Endodermal cell (in vitro differentiated cells): Measurements from ENCODE around the gene PLAC9. TPM values are rescaled to one million over a fixed set of nuclear protein-coding genes. Genes with fewer than 3 reads are reported as not detected.
"Not testable (repeated sequence)": the region's sequence is repeated elsewhere in the genome, so short reads cannot be mapped to it uniquely, and the experiment has no call there.

Experiments used
- DNase-seq: peaks from one replicate; pipeline ENCODE4 v3.0.0-alpha.2; 2017
- H3K27ac ChIP-seq: 2 replicates; pipeline ENCODE4 v1.5.1; 2013; ENCODE audit warnings: mild to moderate bottlenecking, low read depth, low read length, moderate library complexity
- H3K27me3 ChIP-seq: 2 replicates; pipeline ENCODE4 v1.6.1; 2013; ENCODE audit warnings: mild to moderate bottlenecking, low read length, moderate library complexity; ENCODE audit not compliant: insufficient read depth, control insufficient read depth, poor library complexity, severe bottlenecking
- H3K36me3 ChIP-seq: 2 replicates; pipeline ENCODE4 v1.7.0; 2013; ENCODE audit warnings: mild to moderate bottlenecking, low read length, moderate library complexity; ENCODE audit not compliant: control insufficient read depth, insufficient read depth
- H3K4me1 ChIP-seq: one replicate; pipeline ENCODE4 v1.7.0; 2013; ENCODE audit warnings: low read length; ENCODE audit not compliant: control insufficient read depth, insufficient read depth
- H3K4me3 ChIP-seq: 2 replicates; pipeline ENCODE4 v1.5.1; 2013; ENCODE audit warnings: mild to moderate bottlenecking, low read length, moderate library complexity
- H3K9ac ChIP-seq: 2 replicates; pipeline ENCODE4 v1.6.1; 2013; ENCODE audit warnings: mild to moderate bottlenecking, low read length, moderate library complexity; ENCODE audit not compliant: poor library complexity, severe bottlenecking; ENCODE audit errors: extremely low read depth
- H3K9me3 ChIP-seq: 2 replicates; pipeline ENCODE4 v1.6.1; 2013; ENCODE audit warnings: mild to moderate bottlenecking, low read length, moderate library complexity; ENCODE audit not compliant: control insufficient read depth
- H3K27ac Mint-ChIP-seq: 2 replicates; pipeline ENCODE4 v1.8.0; 2020; ENCODE audit warnings: mixed read lengths
- H3K27me3 Mint-ChIP-seq: 2 replicates; pipeline ENCODE4 v1.8.0; 2021; ENCODE audit warnings: mild to moderate bottlenecking, mixed read lengths; ENCODE audit not compliant: insufficient read depth
- H3K36me3 Mint-ChIP-seq: 2 replicates; pipeline ENCODE4 v1.8.0; 2020; ENCODE audit warnings: low read depth, mixed read lengths
- H3K4me1 Mint-ChIP-seq: 2 replicates; pipeline ENCODE4 v1.8.0; 2020; ENCODE audit warnings: mixed read lengths
- H3K4me3 Mint-ChIP-seq: 2 replicates; pipeline ENCODE4 v1.8.0; 2020; ENCODE audit warnings: mild to moderate bottlenecking, moderate library complexity, mixed read lengths
- H3K9me3 Mint-ChIP-seq: 2 replicates; pipeline ENCODE4 v1.8.0; 2020; ENCODE audit warnings: mild to moderate bottlenecking, mixed read lengths
- WGBS, 2 experiments: methylation state at CpG; one replicate each; pipeline versions ENCODE4 v1.1.5 to v1.1.7; 2013; ENCODE audit warnings: missing lambda C conversion rate in 2 of 2, mixed read lengths in 1 of 2; ENCODE audit not compliant: insufficient coverage in 1 of 2, insufficient read length in 1 of 2; 5-methylcytosine and 5-hydroxymethylcytosine counted together
- total RNA-seq, 2 donors: library from RNA; stranded (reverse); fragmentation: NEBNext Ultra II Directional in 1 of 2; extraction: Animal tissue kit (Norgen Biotek cat#: 25700) in 1 of 2; gene quantifications; 2 replicates in 1 of 2; 3 replicates in 1 of 2; pipeline ENCODE4 v1.2.1, GENCODE V29; 2021
- TF ChIP-seq, protein P1 (sequence below): fragments of 200-600 bp; sonication (generic); conservative IDR thresholded peaks from 2 replicates; pipeline ENCODE4 v1.5.0; 2021; ENCODE audit warnings: antibody characterized with exemption, mild to moderate bottlenecking

Gene PLAC9
- total RNA-seq, 2 donors from 2014 or later, result 8.4 to 14.9 TPM

DNA sequence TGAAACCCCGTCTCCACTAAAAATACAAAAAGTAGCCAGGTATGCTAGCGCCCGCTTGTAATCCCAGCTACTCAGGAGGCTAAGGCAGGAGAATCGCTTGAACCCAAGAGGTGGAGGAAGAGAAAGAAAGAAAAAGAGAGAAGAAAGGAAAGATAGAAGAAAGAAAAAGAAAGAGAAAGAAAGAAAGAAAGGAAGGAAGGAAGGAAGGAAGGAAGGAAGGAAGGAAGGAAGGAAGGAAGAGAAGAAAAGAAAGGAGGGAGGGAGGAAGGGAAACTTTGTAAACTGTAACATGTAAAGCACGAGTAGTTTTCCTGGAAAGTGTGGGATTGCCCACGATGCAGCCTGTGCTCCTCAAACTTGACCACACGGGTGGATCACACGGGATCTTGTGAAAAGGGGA lies 33.2 kb upstream of the PLAC9 start:
- not testable (repeated sequence) for H3K9me3 Mint-ChIP-seq, H3K36me3 Mint-ChIP-seq, H3K4me1 ChIP-seq, H3K9ac ChIP-seq, H3K36me3 ChIP-seq, H3K4me1 Mint-ChIP-seq, H3K27me3 Mint-ChIP-seq, H3K4me3 ChIP-seq, H3K4me3 Mint-ChIP-seq, H3K27ac ChIP-seq, DNase-seq, H3K27ac Mint-ChIP-seq, H3K27me3 ChIP-seq, H3K9me3 ChIP-seq
- WGBS, 2 experiments, result 86 to 94% methylated on average over 6 to 8 of the region's 8 CpGs

DNA sequence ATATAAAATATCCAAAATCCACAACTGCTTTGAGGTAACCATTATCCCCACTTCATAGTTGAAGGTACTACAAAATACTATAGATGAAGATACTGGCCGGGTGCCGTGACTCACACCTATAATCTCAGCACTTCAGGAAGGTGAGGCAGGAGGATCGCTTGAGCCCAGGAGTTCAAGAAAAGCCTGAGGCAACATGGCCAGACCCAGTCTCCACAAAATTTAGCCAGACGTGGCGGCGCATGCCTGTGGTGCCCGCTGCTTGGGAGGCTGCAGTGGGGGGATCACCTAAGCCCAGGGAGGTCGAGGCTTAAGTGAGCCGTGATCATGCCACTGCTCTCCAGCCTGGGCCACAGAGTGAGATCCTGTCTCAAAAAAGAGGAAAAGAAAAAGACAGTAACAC lies 32.4 kb upstream of the PLAC9 start:
- Histone ChIP-seq H3K4me1 (no peaks in the 10 kb centered on the region), H3K9ac (no peak overlapping the region), H3K27me3 (no peaks in the 10 kb centered on the region), H3K27ac (no peak overlapping the region), H3K4me3 (no peak overlapping the region), H3K36me3 (no peaks in the 10 kb centered on the region), H3K9me3 (no peaks in the 10 kb centered on the region)
- TF ChIP-seq, protein P1, sequence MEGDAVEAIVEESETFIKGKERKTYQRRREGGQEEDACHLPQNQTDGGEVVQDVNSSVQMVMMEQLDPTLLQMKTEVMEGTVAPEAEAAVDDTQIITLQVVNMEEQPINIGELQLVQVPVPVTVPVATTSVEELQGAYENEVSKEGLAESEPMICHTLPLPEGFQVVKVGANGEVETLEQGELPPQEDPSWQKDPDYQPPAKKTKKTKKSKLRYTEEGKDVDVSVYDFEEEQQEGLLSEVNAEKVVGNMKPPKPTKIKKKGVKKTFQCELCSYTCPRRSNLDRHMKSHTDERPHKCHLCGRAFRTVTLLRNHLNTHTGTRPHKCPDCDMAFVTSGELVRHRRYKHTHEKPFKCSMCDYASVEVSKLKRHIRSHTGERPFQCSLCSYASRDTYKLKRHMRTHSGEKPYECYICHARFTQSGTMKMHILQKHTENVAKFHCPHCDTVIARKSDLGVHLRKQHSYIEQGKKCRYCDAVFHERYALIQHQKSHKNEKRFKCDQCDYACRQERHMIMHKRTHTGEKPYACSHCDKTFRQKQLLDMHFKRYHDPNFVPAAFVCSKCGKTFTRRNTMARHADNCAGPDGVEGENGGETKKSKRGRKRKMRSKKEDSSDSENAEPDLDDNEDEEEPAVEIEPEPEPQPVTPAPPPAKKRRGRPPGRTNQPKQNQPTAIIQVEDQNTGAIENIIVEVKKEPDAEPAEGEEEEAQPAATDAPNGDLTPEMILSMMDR, result no peak
- Mint-ChIP-seq H3K36me3 (no peaks in the 10 kb centered on the region), H3K4me1 (no peaks in the 10 kb centered on the region), H3K27me3 (peaks cover 7% of the 10 kb centered on the region), H3K4me3 (no peak overlapping the region), H3K27ac (no peak overlapping the region), H3K9me3 (no peaks in the 10 kb centered on the region)
- DNase-seq, result no peak
- WGBS, 2 experiments, result 97 to 99% methylated on average over 9 of the region's 9 CpGs

DNA sequence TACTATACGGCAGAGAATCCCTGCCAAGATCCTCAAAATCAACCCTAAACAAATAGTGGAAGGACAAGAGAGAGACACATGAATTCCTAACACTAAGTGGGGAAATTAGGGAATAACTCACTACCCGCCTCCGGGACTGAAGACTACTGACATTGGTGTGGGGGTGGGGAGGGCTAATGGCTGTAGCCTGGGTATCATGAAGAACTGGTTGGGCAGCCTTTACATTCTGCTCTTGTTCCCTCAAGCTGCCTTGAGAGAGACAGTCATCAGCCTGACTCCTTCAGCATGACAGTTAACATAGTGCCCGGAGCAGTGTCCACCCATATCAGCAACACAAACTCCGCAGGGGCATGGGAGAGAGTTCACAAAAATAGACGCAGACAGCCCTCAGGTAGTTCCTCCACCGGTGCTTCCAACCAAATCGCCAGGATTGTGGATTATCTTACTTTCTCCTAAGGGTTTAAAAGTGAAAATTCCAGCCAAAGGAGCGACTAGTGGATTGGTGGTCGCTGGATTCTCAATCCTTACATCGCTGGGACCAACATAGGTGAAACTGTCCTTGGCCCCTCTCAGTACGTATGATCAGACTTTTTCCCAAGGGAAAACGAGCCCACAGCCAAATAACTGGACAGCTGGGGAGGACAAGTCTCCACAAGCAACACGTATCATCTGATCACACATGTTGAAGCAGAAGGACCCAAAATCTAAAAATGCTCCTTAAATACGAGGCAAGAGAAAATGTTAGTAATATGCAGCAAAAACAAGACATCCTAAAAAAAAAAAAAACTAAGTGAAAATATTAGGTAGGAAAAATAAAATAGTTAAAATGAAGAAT lies 31.5 kb upstream of the PLAC9 start:
- Histone ChIP-seq H3K4me1 (no peaks in the 10 kb centered on the region), H3K27ac (no peak overlapping the region), H3K27me3 (no peaks in the 10 kb centered on the region), H3K9me3 (no peaks in the 10 kb centered on the region), H3K4me3 (no peak overlapping the region), H3K36me3 (no peaks in the 10 kb centered on the region), H3K9ac (no peak overlapping the region)
- Mint-ChIP-seq H3K4me1 (no peaks in the 10 kb centered on the region), H3K27me3 (peaks cover 4% of the 10 kb centered on the region), H3K9me3 (no peaks in the 10 kb centered on the region), H3K27ac (no peak overlapping the region), H3K36me3 (no peaks in the 10 kb centered on the region), H3K4me3 (no peak overlapping the region)
- DNase-seq, result no peak
- TF ChIP-seq, protein P1, result no peak
- WGBS, 2 experiments, result 95 to 97% methylated on average over 8 to 14 of the region's 15 CpGs
